Neural cell (in vitro differentiated cells): ENCODE results near the gene UBE2N. TPM values are rescaled to one million over a fixed set of nuclear protein-coding genes. Genes with fewer than 3 reads are reported as not detected.

Experiments used
- H2AFZ ChIP-seq: fragments of 200-600, 300-800 bp; sonication (generic), shearing (Covaris generic); 2 replicates; pipeline ENCODE4 v1.6.0; 2014; ENCODE audit warnings: low read depth, mild to moderate bottlenecking, antibody characterized with exemption, low read length, moderate library complexity
- H3F3A ChIP-seq: fragments of 200-600 bp; shearing (Covaris generic); 2 replicates; pipeline ENCODE4 v1.6.1; 2016; ENCODE audit warnings: mild to moderate bottlenecking, moderate library complexity, mixed read lengths, antibody characterized with exemption, low read length; ENCODE audit not compliant: insufficient read depth, poor library complexity, severe bottlenecking
- H3K27ac ChIP-seq: fragments of 200-600, 300-800 bp; sonication (generic), shearing (Covaris generic); 2 replicates; pipeline ENCODE4 v1.5.1; 2014; ENCODE audit warnings: mild to moderate bottlenecking, low read length, moderate library complexity
- H3K27me3 ChIP-seq: fragments of 300-800, 200-600 bp; sonication (generic), shearing (Covaris generic); 2 replicates; pipeline ENCODE4 v1.6.0; 2014; ENCODE audit warnings: mild to moderate bottlenecking, low read depth, low read length, moderate library complexity; ENCODE audit not compliant: insufficient read depth
- H3K36me3 ChIP-seq: fragments of 300-800, 200-600 bp; sonication (generic), shearing (Covaris generic); 2 replicates; pipeline ENCODE4 v1.5.1; 2014; ENCODE audit warnings: mild to moderate bottlenecking, antibody characterized with exemption, low read length, moderate library complexity; ENCODE audit not compliant: insufficient read depth
- H3K4me2 ChIP-seq: fragments of 300-800, 200-600 bp; sonication (generic), shearing (Covaris generic); 2 replicates; pipeline ENCODE4 v1.6.0; 2014; ENCODE audit warnings: mild to moderate bottlenecking, low read length
- H3K4me3 ChIP-seq: fragments of 300-800, 200-600 bp; sonication (generic), shearing (Covaris generic); 2 replicates; pipeline ENCODE4 v1.5.1; 2014; ENCODE audit warnings: mild to moderate bottlenecking, low read length, moderate library complexity
- H3K79me2 ChIP-seq: fragments of 200-600 bp; shearing (Covaris generic); replicated peaks from 2 replicates; pipeline ENCODE4 v1.6.0; 2014; ENCODE audit warnings: mild to moderate bottlenecking, low read length, moderate library complexity; ENCODE audit not compliant: insufficient read depth
- H3K9ac ChIP-seq: fragments of 300-800, 200-600 bp; sonication (generic), shearing (Covaris generic); 2 replicates; pipeline ENCODE4 v1.6.1; 2016; ENCODE audit warnings: mild to moderate bottlenecking, low read length, mixed read lengths
- H3K9me2 ChIP-seq: fragments of 200-600 bp; shearing (Covaris generic); 2 replicates; pipeline ENCODE4 v1.6.1; 2016; ENCODE audit warnings: mild to moderate bottlenecking, low read length, mixed read lengths; ENCODE audit not compliant: insufficient read depth
- H3K9me3 ChIP-seq: fragments of 200-600, 300-800 bp; sonication (generic), shearing (Covaris generic); 2 replicates; pipeline ENCODE4 v1.6.1; 2016; ENCODE audit warnings: mild to moderate bottlenecking, mixed run types, low read length, moderate library complexity, mixed read lengths
- H4K20me1 ChIP-seq: fragments of 200-600 bp; shearing (Covaris generic); 2 replicates; pipeline ENCODE4 v1.6.1; 2016; ENCODE audit warnings: mild to moderate bottlenecking, mixed run types; ENCODE audit not compliant: insufficient read depth
- EP300 ChIP-seq: fragments of 450-650 bp; conservative IDR thresholded peaks from 2 replicates; pipeline ENCODE4 v1.6.1; 2014; ENCODE audit warnings: antibody characterized with exemption, mild to moderate bottlenecking, moderate library complexity; ENCODE audit not compliant: poor library complexity, severe bottlenecking
- EZH2 ChIP-seq: fragments of 200-600, 300-800 bp; shearing (Covaris generic), sonication (generic); IDR thresholded peaks from 2 replicates; pipeline ENCODE4 v1.6.1; 2014; ENCODE audit warnings: antibody characterized with exemption, low read length, borderline replicate concordance, mild to moderate bottlenecking; ENCODE audit not compliant: insufficient read depth, poor library complexity, severe bottlenecking
- MXI1 ChIP-seq: fragments of 450-650 bp; conservative IDR thresholded peaks from 2 replicates; pipeline ENCODE4 v1.6.1; 2014; ENCODE audit warnings: antibody characterized with exemption, mild to moderate bottlenecking; ENCODE audit not compliant: poor library complexity, severe bottlenecking
- POLR2AphosphoS5 ChIP-seq: IDR thresholded peaks from 2 replicates; pipeline ENCODE4 v1.6.1; 2012
- RAD21 ChIP-seq: fragments of 450-650 bp; conservative IDR thresholded peaks from 2 replicates; pipeline ENCODE4 v1.6.1; 2014; ENCODE audit warnings: antibody characterized with exemption, mild to moderate bottlenecking, moderate library complexity
- SMC3 ChIP-seq: fragments of 450-650 bp; conservative IDR thresholded peaks from 2 replicates; pipeline ENCODE4 v1.6.1; 2014; ENCODE audit warnings: antibody characterized with exemption, mild to moderate bottlenecking, moderate library complexity; ENCODE audit not compliant: poor library complexity
- TAF1 ChIP-seq: IDR thresholded peaks from 2 replicates; pipeline ENCODE4 v1.6.1; 2012; ENCODE audit warnings: low read depth
- polyA plus RNA-seq: library from polyadenylated mRNA; depleted of rRNA; stranded (reverse); fragments of >200 nt; gene quantifications from 2 replicates; pipeline ENCODE4 v1.2.3, GENCODE V29; 2014
- TF ChIP-seq, protein P1 (sequence below): fragments of 450-650 bp; IDR thresholded peaks from 2 replicates; pipeline ENCODE4 v1.5.1; 2014; ENCODE audit warnings: antibody characterized with exemption, mild to moderate bottlenecking, moderate library complexity; ENCODE audit not compliant: poor library complexity, severe bottlenecking
- TF ChIP-seq, protein P2 (sequence below): IDR thresholded peaks from 2 replicates; pipeline ENCODE4 v1.6.1; 2012; ENCODE audit warnings: borderline replicate concordance

The UBE2N gene
- polyA plus RNA-seq, 1 donor from 2014 or later, result 172 TPM

DNA sequence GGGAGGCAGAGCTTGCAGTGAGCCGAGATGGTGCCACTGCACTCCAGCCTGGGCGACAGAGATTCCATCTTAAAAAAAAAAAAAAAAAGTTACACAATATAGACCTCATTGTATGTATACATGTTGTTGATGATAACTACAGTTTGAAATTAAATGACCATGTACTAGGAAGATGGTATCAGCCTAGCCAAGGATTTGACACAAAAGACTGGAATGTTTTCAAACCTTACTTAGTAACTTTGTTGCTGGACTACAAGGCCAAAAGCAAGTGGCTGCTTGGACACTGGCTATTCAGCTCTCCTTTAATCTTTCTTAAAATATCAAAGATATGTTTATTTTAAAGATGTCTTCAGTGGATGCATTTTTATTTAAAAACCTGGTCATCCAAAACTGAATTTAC lies 82.9 kb downstream of the UBE2N start:
- no peaks in the 10 kb centered on the region for H3K9me3 ChIP-seq
- H3K4me2 ChIP-seq, result no peak overlapping the region
- H3K9me2 ChIP-seq, result no peaks in the 10 kb centered on the region
- H3K9ac ChIP-seq, result no peak overlapping the region
- no peaks in the 10 kb centered on the region for H3K79me2 ChIP-seq
- no peaks in the 10 kb centered on the region for H3F3A ChIP-seq
- no peaks in the 10 kb centered on the region for H3K36me3 ChIP-seq
- TF ChIP-seq, protein P1, sequence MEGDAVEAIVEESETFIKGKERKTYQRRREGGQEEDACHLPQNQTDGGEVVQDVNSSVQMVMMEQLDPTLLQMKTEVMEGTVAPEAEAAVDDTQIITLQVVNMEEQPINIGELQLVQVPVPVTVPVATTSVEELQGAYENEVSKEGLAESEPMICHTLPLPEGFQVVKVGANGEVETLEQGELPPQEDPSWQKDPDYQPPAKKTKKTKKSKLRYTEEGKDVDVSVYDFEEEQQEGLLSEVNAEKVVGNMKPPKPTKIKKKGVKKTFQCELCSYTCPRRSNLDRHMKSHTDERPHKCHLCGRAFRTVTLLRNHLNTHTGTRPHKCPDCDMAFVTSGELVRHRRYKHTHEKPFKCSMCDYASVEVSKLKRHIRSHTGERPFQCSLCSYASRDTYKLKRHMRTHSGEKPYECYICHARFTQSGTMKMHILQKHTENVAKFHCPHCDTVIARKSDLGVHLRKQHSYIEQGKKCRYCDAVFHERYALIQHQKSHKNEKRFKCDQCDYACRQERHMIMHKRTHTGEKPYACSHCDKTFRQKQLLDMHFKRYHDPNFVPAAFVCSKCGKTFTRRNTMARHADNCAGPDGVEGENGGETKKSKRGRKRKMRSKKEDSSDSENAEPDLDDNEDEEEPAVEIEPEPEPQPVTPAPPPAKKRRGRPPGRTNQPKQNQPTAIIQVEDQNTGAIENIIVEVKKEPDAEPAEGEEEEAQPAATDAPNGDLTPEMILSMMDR, result no peak
- TF ChIP-seq EP300, result no peak
- TF ChIP-seq SMC3, result no peak
- TF ChIP-seq EZH2, result no peak
- TF ChIP-seq POLR2AphosphoS5, result no peak
- no peak for TF ChIP-seq RAD21
- TF ChIP-seq, protein P2, sequence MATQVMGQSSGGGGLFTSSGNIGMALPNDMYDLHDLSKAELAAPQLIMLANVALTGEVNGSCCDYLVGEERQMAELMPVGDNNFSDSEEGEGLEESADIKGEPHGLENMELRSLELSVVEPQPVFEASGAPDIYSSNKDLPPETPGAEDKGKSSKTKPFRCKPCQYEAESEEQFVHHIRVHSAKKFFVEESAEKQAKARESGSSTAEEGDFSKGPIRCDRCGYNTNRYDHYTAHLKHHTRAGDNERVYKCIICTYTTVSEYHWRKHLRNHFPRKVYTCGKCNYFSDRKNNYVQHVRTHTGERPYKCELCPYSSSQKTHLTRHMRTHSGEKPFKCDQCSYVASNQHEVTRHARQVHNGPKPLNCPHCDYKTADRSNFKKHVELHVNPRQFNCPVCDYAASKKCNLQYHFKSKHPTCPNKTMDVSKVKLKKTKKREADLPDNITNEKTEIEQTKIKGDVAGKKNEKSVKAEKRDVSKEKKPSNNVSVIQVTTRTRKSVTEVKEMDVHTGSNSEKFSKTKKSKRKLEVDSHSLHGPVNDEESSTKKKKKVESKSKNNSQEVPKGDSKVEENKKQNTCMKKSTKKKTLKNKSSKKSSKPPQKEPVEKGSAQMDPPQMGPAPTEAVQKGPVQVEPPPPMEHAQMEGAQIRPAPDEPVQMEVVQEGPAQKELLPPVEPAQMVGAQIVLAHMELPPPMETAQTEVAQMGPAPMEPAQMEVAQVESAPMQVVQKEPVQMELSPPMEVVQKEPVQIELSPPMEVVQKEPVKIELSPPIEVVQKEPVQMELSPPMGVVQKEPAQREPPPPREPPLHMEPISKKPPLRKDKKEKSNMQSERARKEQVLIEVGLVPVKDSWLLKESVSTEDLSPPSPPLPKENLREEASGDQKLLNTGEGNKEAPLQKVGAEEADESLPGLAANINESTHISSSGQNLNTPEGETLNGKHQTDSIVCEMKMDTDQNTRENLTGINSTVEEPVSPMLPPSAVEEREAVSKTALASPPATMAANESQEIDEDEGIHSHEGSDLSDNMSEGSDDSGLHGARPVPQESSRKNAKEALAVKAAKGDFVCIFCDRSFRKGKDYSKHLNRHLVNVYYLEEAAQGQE, result no peak
- no peak for TF ChIP-seq TAF1
- TF ChIP-seq MXI1, result no peak
- H3K27me3 ChIP-seq, result no peaks in the 10 kb centered on the region
- H3K27ac ChIP-seq, result no peak overlapping the region
- no peak overlapping the region for H3K4me3 ChIP-seq
- no peaks in the 10 kb centered on the region for H4K20me1 ChIP-seq
- no peak overlapping the region for H2AFZ ChIP-seq

DNA sequence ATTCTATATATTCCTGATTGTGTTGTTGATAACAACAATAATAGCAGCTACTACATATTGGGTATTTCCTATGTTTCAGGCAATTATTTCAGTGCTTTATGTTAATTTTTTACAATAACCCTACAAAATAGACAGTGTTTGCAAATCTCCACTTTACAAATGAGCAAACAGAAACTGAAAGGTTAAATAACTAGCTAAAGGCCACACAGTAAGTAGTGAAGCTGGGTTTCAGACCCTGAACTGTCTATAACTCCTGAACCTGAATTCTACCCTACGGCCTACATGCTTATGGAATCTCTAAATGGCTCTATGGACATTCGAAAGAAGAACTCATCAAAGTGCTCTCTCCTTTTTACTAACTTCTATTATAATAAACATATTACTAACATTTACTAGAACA lies 83.7 kb downstream of the UBE2N start:
- H3K9me3 ChIP-seq, result no peaks in the 10 kb centered on the region
- no peaks in the 10 kb centered on the region for H3K9me2 ChIP-seq
- TF ChIP-seq, protein P1, result no peak
- no peak for TF ChIP-seq MXI1
- no peak for TF ChIP-seq POLR2AphosphoS5
- no peak for TF ChIP-seq TAF1
- TF ChIP-seq, protein P2, result no peak
- no peak for TF ChIP-seq EP300
- no peak for TF ChIP-seq RAD21
- TF ChIP-seq EZH2, result no peak
- no peak for TF ChIP-seq SMC3
- no peaks in the 10 kb centered on the region for H4K20me1 ChIP-seq
- no peaks in the 10 kb centered on the region for H3K27me3 ChIP-seq
- H3K4me3 ChIP-seq, result no peak overlapping the region
- no peak overlapping the region for H2AFZ ChIP-seq
- no peaks in the 10 kb centered on the region for H3K79me2 ChIP-seq
- no peak overlapping the region for H3K27ac ChIP-seq
- no peaks in the 10 kb centered on the region for H3K36me3 ChIP-seq
- H3K4me2 ChIP-seq, result no peak overlapping the region
- no peak overlapping the region for H3K9ac ChIP-seq
- H3F3A ChIP-seq, result no peaks in the 10 kb centered on the region
